ENCODE results near the gene C2CD4D.

DNA sequence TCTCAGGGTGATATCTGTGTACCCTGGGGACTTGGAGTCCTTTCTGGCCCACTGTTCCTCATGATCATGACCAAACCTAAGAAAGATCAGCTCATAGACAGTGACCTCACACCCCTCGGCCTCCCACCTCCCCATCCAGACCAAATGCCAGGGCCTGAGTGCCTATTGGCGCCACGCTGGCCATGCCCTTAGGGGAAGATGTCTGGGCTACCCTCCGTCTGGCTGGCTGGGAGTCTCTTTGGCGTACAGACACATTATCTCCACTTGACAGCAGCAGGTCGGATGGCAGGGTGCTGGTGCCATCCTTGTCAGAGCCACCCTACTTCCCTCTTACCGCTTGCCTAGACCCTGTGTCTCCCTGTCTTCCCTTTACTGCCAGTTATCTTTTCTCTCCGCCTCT, 16.4 kb downstream of the C2CD4D start:
- TF ChIP-seq, protein P1, sequence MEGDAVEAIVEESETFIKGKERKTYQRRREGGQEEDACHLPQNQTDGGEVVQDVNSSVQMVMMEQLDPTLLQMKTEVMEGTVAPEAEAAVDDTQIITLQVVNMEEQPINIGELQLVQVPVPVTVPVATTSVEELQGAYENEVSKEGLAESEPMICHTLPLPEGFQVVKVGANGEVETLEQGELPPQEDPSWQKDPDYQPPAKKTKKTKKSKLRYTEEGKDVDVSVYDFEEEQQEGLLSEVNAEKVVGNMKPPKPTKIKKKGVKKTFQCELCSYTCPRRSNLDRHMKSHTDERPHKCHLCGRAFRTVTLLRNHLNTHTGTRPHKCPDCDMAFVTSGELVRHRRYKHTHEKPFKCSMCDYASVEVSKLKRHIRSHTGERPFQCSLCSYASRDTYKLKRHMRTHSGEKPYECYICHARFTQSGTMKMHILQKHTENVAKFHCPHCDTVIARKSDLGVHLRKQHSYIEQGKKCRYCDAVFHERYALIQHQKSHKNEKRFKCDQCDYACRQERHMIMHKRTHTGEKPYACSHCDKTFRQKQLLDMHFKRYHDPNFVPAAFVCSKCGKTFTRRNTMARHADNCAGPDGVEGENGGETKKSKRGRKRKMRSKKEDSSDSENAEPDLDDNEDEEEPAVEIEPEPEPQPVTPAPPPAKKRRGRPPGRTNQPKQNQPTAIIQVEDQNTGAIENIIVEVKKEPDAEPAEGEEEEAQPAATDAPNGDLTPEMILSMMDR (conservative IDR thresholded peaks at IDR 0.05; ENCODE audit: low read depth, low read length) = no peak
- TF ChIP-seq EZH2 (IDR thresholded peaks at IDR 0.05; ENCODE audit: low read length, unreplicated experiment) (no peak), EZH2phosphoT487 (IDR thresholded peaks at IDR 0.05; ENCODE audit: borderline replicate concordance, low read length) (no peak)
